GM18951 (cell line): ENCODE data around the gene CDH23.

Source experiments
- POLR2A ChIP-seq: IDR thresholded peaks from 4 replicates; pipeline ENCODE4 v1.6.1; 2011; ENCODE audit warnings: mild to moderate bottlenecking; ENCODE audit not compliant: insufficient read length, insufficient read depth; ENCODE audit errors: extremely low read depth
- in situ Hi-C: fragments of 300-500 bp; cut with MboI; formaldehyde crosslinking; loops from one replicate; pipeline ENCODE4 v1.12.0; 2022; ENCODE audit warnings: low sequenced_read_pairs, mixed read lengths, inconsistent platforms; ENCODE audit not compliant: unreplicated experiment

The CDH23 gene

GRCh38 chr10:71479831-71480230 lies 83.1 kb downstream of the CDH23 start:
- TF ChIP-seq POLR2A = no peak
- in situ Hi-C loops = no loop called here

DNA sequence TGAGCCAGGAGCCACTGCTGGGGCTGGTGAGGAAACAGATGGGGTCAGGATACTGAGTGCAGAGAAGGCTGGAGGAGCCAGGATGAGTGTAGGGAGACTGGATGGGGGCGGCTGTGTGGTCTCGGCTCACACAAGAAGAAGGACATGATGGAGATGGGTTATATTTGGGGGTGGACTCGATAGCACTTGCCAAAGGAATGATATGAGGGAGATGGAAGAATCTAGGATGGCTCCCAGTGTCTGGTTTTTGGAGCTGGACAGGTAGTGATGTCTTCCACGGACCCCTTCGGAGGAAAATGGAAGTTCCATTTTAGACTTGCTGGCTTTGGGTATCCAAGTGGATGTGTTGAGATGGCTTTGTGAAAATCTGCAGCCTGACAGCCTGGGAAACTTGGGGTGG lies 83.9 kb downstream of the CDH23 start:
- no peak for TF ChIP-seq POLR2A
- in situ Hi-C loops = no loop called here

GRCh38 chr10:71481746-71482410 lies 85.2 kb downstream of the CDH23 start:
- in situ Hi-C loops = no loop called here

DNA sequence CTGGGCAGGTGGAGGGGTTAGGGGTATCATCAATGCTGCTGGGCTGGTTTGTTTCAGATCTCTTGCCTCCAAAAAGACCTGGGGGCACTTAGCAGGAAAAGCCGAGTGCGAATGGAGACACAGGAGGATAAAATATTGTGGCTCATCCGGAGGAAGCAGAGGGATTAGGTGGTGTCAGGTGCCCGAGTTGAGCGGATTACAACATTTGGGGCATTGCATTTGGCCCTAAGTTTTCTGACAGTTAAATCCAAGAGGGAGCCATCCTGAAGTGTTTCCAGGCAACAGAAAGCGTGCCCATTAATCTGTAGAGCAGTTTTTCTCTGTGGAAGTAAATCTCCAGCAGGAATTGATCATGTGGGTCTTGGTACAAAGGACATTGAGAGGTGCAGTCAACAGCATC lies 85.9 kb downstream of the CDH23 start:
- in situ Hi-C loops = no loop called here
- no peak for TF ChIP-seq POLR2A

More at GRCh38 chr10:71481746-71482410, 85.2 kb downstream of the CDH23 start:
- TF ChIP-seq POLR2A = no peak

DNA sequence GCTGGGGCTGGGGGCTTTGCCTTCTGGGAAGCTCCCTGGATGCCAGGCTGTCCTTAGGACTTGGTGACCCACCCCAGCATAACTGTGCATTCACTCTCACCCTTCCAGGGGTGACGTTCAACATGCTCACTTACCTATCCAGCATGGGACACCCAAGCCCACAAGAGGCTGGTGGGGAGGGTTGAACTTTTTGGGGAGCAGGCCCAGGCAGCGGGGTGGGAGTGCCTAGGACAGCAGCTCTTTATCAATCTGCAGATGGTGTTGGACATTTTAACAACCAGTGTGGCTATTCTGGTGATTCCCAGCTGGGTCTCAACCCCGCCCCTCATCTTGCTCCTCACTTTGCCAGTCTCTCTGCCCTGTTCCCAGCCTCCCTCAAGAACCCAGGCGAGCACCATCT lies 86.4 kb downstream of the CDH23 start:
- TF ChIP-seq POLR2A = no peak
- in situ Hi-C loops = no loop called here

- in situ Hi-C loops = no loop called here
- TF ChIP-seq POLR2A = no peak
Measured at GRCh38 chr10:71483885-71484751, 87.4 kb downstream of the CDH23 start.

GRCh38 chr10:71486484-71487114 lies 89.9 kb downstream of the CDH23 start:
- in situ Hi-C loops = no loop called here
- TF ChIP-seq POLR2A = no peak

GRCh38 chr10:71487726-71488125 lies 91.0 kb downstream of the CDH23 start:
- in situ Hi-C loops = no loop called here

GRCh38 chr10:71489077-71489476 lies 92.4 kb downstream of the CDH23 start:
- no peak for TF ChIP-seq POLR2A
- in situ Hi-C loops = no loop called here

More at GRCh38 chr10:71487726-71488125, 91.0 kb downstream of the CDH23 start:
- TF ChIP-seq POLR2A = no peak

- no peak for TF ChIP-seq POLR2A
- in situ Hi-C loops = no loop called here
Measured at GRCh38 chr10:71492872-71493271, 96.2 kb downstream of the CDH23 start.

- TF ChIP-seq POLR2A = no peak
- in situ Hi-C loops = no loop called here
Measured at GRCh38 chr10:71493741-71494140, 97.0 kb downstream of the CDH23 start.

GRCh38 chr10:71494476-71494875 lies 97.8 kb downstream of the CDH23 start:
- TF ChIP-seq POLR2A = no peak
- in situ Hi-C loops = no loop called here

DNA sequence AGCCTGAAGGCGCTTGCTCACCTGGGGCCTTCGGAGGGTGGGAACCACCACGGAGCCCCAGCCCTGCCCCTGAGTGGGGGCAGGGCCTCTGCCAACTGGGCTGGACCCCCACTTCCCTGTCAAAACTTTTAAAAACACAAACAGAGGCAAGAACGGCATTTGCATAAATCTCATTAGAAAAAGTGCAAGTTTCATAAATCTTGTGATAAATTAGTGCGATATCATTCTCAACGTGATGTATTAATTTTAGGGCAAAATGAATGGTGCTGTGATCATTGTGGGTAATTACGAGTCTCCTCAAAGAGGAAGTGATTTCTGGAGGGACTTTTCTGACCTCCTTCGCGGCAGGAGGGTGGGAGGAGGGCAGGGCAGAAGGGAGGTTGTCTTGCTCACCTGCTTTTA lies 98.3 kb downstream of the CDH23 start:
- no peak for TF ChIP-seq POLR2A
- in situ Hi-C loops = no loop called here

DNA sequence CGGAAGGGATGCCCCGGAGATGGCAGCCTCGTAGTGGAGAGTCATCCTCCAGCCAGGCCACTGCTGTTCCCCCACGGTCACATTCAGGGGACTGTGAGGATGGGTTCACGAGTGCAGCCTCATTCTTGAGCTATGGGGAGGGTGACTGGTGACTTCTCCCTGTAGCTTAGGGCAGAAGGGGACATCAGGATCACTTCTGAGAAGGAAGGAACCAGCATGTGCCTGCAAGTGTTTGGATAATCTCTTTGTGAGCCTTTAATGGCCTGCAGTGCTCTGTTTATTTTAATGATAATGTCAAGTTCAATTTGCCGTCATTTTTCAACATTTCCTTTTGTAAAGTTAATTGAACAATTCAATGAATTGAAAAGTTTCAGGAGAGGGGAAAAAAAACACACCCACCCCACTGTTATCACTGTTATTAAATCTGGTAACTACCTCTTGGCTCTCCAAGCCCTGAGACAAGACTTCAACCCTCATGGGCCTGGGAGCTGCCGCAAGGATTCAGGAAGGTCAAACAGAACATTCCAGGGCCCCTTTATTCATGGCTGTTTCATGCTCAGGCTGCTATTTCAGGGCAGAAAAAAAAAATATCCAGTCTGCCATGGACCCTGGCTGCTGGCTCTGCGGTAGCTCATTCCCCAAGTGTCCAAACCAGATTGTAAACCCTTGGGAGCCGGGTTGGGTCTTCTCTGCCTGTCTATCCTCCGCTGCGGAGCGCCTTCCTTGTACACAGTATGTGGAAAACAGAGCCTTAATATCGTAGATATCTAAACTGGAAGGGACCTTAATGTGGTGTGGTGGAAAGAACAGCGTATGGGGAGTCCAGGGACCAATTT lies 100.4 kb downstream of the CDH23 start:
- in situ Hi-C loops = no loop called here
- TF ChIP-seq POLR2A = no peak
